ENCODE measurements around the gene RNF213. TPM values are rescaled to one million over a fixed set of nuclear protein-coding genes. Genes with fewer than 3 reads are reported as not detected.

The RNF213 gene
- total RNA-seq, 3 donors from 2014 or later: 96.0 to 111 (median 101) TPM

- H3K36me3 ChIP-seq: no peaks in the 10 kb centered on the region
- DNase-seq (ENCODE audit: low spot score in 2 of 2): no peak
- no peaks in the 10 kb centered on the region for H3K9me3 ChIP-seq
- no peak overlapping the region for H3K27ac ChIP-seq
- no peak overlapping the region for H3K4me3 ChIP-seq
- H3K27me3 ChIP-seq: no peaks in the 10 kb centered on the region
- TF ChIP-seq CTCF (IDR thresholded peaks at IDR 0.05): no peak
- TF ChIP-seq POLR2AphosphoS5 (IDR thresholded peaks at IDR 0.05): no peak
- TF ChIP-seq POLR2A (IDR thresholded peaks at IDR 0.05): no peak
- H3K4me1 ChIP-seq: no peaks in the 10 kb centered on the region
- intact Hi-C loops (cut with DNase I; ENCODE audit: low total_unique reads): loop anchor here (5.0 kb wide), 1 partner anchor 1228 kb away; no protein-coding TSS in a partner anchor
These were observed 133.3 kb downstream of the RNF213 start for GRCh38 chr17:80393961-80394360.

- Histone ChIP-seq H3K36me3 (no peaks in the 10 kb centered on the region), H3K27me3 (no peaks in the 10 kb centered on the region), H3K4me3 (no peak overlapping the region), H3K9me3 (no peaks in the 10 kb centered on the region), H3K27ac (no peak overlapping the region), H3K4me1 (no peaks in the 10 kb centered on the region)
- no peak for TF ChIP-seq CTCF (IDR thresholded peaks at IDR 0.05)
- TF ChIP-seq POLR2A (IDR thresholded peaks at IDR 0.05): no peak
- TF ChIP-seq POLR2AphosphoS5 (IDR thresholded peaks at IDR 0.05): no peak
- no peak for DNase-seq (ENCODE audit: low spot score in 2 of 2)
- intact Hi-C loops (cut with DNase I; ENCODE audit: low total_unique reads): loop anchor here (5.0 kb wide), 1 partner anchor 1228 kb away; no protein-coding TSS in a partner anchor
These were observed 134.1 kb downstream of the RNF213 start for GRCh38 chr17:80394629-80395216.

- intact Hi-C loops (cut with DNase I; ENCODE audit: low total_unique reads): no loop called here
- no peak overlapping the region for H3K4me3 ChIP-seq
- DNase-seq (ENCODE audit: low spot score in 2 of 2): no peak
- TF ChIP-seq POLR2AphosphoS5 (IDR thresholded peaks at IDR 0.05): no peak
- no peak for TF ChIP-seq CTCF (IDR thresholded peaks at IDR 0.05)
- TF ChIP-seq POLR2A (IDR thresholded peaks at IDR 0.05): no peak
- H3K27ac ChIP-seq: no peak overlapping the region
- no peaks in the 10 kb centered on the region for H3K36me3 ChIP-seq
- no peaks in the 10 kb centered on the region for H3K4me1 ChIP-seq
- no peaks in the 10 kb centered on the region for H3K27me3 ChIP-seq
- H3K9me3 ChIP-seq: no peaks in the 10 kb centered on the region
These were observed 134.9 kb downstream of the RNF213 start for GRCh38 chr17:80395402-80396151.

GRCh38 chr17:80396157-80397033, 135.7 kb downstream of the RNF213 start:
- Histone ChIP-seq H3K36me3 (no peaks in the 10 kb centered on the region), H3K27me3 (no peaks in the 10 kb centered on the region), H3K9me3 (no peaks in the 10 kb centered on the region), H3K4me1 (no peaks in the 10 kb centered on the region), H3K4me3 (no peak overlapping the region), H3K27ac (no peak overlapping the region)
- DNase-seq (ENCODE audit: low spot score in 2 of 2): no peak
- no peak for TF ChIP-seq POLR2A (IDR thresholded peaks at IDR 0.05)
- TF ChIP-seq CTCF (IDR thresholded peaks at IDR 0.05): no peak
- TF ChIP-seq POLR2AphosphoS5 (IDR thresholded peaks at IDR 0.05): no peak
- intact Hi-C loops (cut with DNase I; ENCODE audit: low total_unique reads): no loop called here
